K562 (cell line): ENCODE measurements around the gene SERPINE1. TPM values are rescaled to one million over a fixed set of nuclear protein-coding genes. Genes with fewer than 3 reads are reported as not detected.
A peak's percentile ranks its signal among the peaks of the same experiment; 100 is the strongest.

Source experiments
- ATF4 ChIP-seq: fragments of 450-650 bp; formaldehyde crosslinking; IDR thresholded peaks from 2 replicates; pipeline ENCODE4 v1.4.0; 2022; ENCODE audit warnings: mild to moderate bottlenecking, moderate library complexity
- ATF7 ChIP-seq: fragments of 450-650 bp; IDR thresholded peaks from 2 replicates; pipeline ENCODE4 v1.7.1; 2014; ENCODE audit warnings: mild to moderate bottlenecking, moderate library complexity
- CBFA2T3 ChIP-seq: fragments of 450-650 bp; IDR thresholded peaks from 2 replicates; pipeline ENCODE4 v1.6.1; 2017
- CREM ChIP-seq: IDR thresholded peaks from 2 replicates; pipeline ENCODE4 v1.6.1; 2014; ENCODE audit warnings: antibody characterized with exemption, low read depth
- ETS2 ChIP-seq: IDR thresholded peaks from 2 replicates; pipeline ENCODE4 v1.6.1; 2016; ENCODE audit warnings: borderline replicate concordance, missing genetic modification characterization, mild to moderate bottlenecking, moderate library complexity, missing compliant biosample characterization; ENCODE audit not compliant: poor library complexity, severe bottlenecking
- GTF2B ChIP-seq: IDR thresholded peaks from 2 replicates; pipeline ENCODE4 v1.6.1; 2011; ENCODE audit not compliant: insufficient read length; ENCODE audit errors: extremely low read depth
- HDAC1 ChIP-seq, 2 experiments: fragments of 450-650 bp; IDR thresholded peaks; 2 replicates each; pipeline ENCODE4 v1.6.1; 2016 to 2017; ENCODE audit warnings: inconsistent platforms in 1 of 2, mild to moderate bottlenecking in 1 of 2, moderate library complexity in 1 of 2
- HSF4 ChIP-seq: fragments of 250-450 bp; sonication (Bioruptor Pico); IDR thresholded peaks from 2 replicates; pipeline ENCODE4 v2.1.2; 2022; ENCODE audit warnings: mild to moderate bottlenecking, moderate library complexity, borderline replicate concordance
- MLLT1 ChIP-seq, 2 experiments: fragments of 450-650 bp; IDR thresholded peaks; 2 replicates each; pipeline ENCODE4 v1.6.1; 2016
- NFXL1 ChIP-seq: fragments of 450-650 bp; formaldehyde crosslinking; IDR thresholded peaks from 2 replicates; pipeline ENCODE4 v1.4.0; 2021; ENCODE audit warnings: mild to moderate bottlenecking
- RBM39 ChIP-seq: fragments of 200-400 bp; formaldehyde crosslinking; optimal IDR thresholded peaks from 2 replicates; pipeline ENCODE3; 2018; ENCODE audit warnings: low read depth, low read length
- SIX5 ChIP-seq, 2 experiments: IDR thresholded peaks; 2 replicates each; pipeline ENCODE4 v1.6.1; 2011; ENCODE audit warnings: low read length in 2 of 2, borderline replicate concordance in 1 of 2, low read depth in 1 of 2, mild to moderate bottlenecking in 1 of 2, moderate library complexity in 1 of 2; ENCODE audit not compliant: insufficient read depth in 1 of 2
- TEAD1 ChIP-seq, 2 experiments: fragments of 450-650 bp in 1 of 2; sonication (generic) in 1 of 2; formaldehyde crosslinking; IDR thresholded peaks; 2 replicates each; pipeline versions ENCODE4 v1.4.0 to v1.8.0; 2020 to 2022; ENCODE audit warnings: mild to moderate bottlenecking in 2 of 2, missing genetic modification reagents in 1 of 2
- ZNF143 ChIP-seq: sonication (generic); formaldehyde crosslinking; IDR thresholded peaks from 2 replicates; pipeline ENCODE4 v1.9.0; 2022; ENCODE audit warnings: mild to moderate bottlenecking, missing genetic modification reagents
- polyA plus RNA-seq, 8 experiments: library from polyadenylated mRNA; depleted of rRNA in 4 of 8; stranded (reverse) in 5 of 8; unstranded in 3 of 8; fragments of >200 nt; fragmentation: Nextera tagmentation in 2 of 8; fragmentation: Illumina TruSeq in 1 of 8; extraction: Ambion mirVana in 2 of 8; extraction: Trizol in 1 of 8; gene quantifications; 2 replicates each; pipeline versions ENCODE4 v1.2.1 to v1.2.3, GENCODE V29; 2011 to 2014; ENCODE audit warnings: inconsistent platforms in 1 of 8, missing spikeins in 1 of 8
- total RNA-seq, 7 experiments: library from RNA; depleted of rRNA in 6 of 7; stranded (reverse); fragments of >200 nt in 6 of 7; fragmentation: Illumina TruSeq in 2 of 7; extraction: Trizol in 2 of 7; gene quantifications; 2 replicates each; pipeline versions ENCODE4 v1.2.1 to v1.2.3, GENCODE V29; 2011 to 2021; ENCODE audit warnings: low replicate concordance in 1 of 7
- TF ChIP-seq, protein P1 (sequence below), 3 experiments: IDR thresholded peaks in 2 of 3; conservative IDR thresholded peaks in 1 of 3; 2 replicates each; pipeline ENCODE4 v1.5.1; 2011 to 2012; ENCODE audit warnings: low read length in 3 of 3, mild to moderate bottlenecking in 3 of 3, control low read depth in 2 of 3, improper control_type of control experiment in 1 of 3, inconsistent platforms in 1 of 3, low read depth in 1 of 3, mixed read lengths in 1 of 3, moderate library complexity in 1 of 3; ENCODE audit not compliant: insufficient read depth in 2 of 3
- TF ChIP-seq, protein P2 (sequence below): fragments of 250-450 bp; sonication (Bioruptor Pico); IDR thresholded peaks from 2 replicates; pipeline ENCODE4 v1.8.0; 2022; ENCODE audit warnings: inconsistent platforms, mild to moderate bottlenecking, moderate library complexity, borderline replicate concordance
- TF ChIP-seq, protein P3 (sequence below): fragments of 150-350 bp; conservative IDR thresholded peaks from 2 replicates; pipeline ENCODE4 v1.6.1; 2014; ENCODE audit warnings: low read length

The SERPINE1 gene
- total and polyA plus RNA-seq, 9 of the 15 experiments (the other 6 are each of a cell fraction or from before 2014, with no cell fraction given), result 0.22 to 4.8 (median 0.91) TPM

GRCh38 chr7:101169838-101170551, 43.1 kb downstream of the SERPINE1 start (continued):
- TF ChIP-seq SIX5 (IDR thresholded peaks at IDR 0.05; ENCODE audit: borderline replicate concordance in 1 of 2, insufficient read depth in 1 of 2, low read depth in 1 of 2, low read length in 2 of 2), result no peak
- no peak for TF ChIP-seq RBM39
- TF ChIP-seq ATF7, result no peak
- peak; percentile 82 for TF ChIP-seq CREM
- TF ChIP-seq, protein P1, sequence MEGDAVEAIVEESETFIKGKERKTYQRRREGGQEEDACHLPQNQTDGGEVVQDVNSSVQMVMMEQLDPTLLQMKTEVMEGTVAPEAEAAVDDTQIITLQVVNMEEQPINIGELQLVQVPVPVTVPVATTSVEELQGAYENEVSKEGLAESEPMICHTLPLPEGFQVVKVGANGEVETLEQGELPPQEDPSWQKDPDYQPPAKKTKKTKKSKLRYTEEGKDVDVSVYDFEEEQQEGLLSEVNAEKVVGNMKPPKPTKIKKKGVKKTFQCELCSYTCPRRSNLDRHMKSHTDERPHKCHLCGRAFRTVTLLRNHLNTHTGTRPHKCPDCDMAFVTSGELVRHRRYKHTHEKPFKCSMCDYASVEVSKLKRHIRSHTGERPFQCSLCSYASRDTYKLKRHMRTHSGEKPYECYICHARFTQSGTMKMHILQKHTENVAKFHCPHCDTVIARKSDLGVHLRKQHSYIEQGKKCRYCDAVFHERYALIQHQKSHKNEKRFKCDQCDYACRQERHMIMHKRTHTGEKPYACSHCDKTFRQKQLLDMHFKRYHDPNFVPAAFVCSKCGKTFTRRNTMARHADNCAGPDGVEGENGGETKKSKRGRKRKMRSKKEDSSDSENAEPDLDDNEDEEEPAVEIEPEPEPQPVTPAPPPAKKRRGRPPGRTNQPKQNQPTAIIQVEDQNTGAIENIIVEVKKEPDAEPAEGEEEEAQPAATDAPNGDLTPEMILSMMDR (IDR thresholded peaks at IDR 0.05 in 2 of 3, conservative IDR thresholded peaks at IDR 0.05 in 1 of 3; ENCODE audit: insufficient read depth in 2 of 3, low read depth in 1 of 3, low read length in 3 of 3), result peak; percentile 89 to 98 (median 94)
- no peak for TF ChIP-seq ETS2
- TF ChIP-seq, protein P2, sequence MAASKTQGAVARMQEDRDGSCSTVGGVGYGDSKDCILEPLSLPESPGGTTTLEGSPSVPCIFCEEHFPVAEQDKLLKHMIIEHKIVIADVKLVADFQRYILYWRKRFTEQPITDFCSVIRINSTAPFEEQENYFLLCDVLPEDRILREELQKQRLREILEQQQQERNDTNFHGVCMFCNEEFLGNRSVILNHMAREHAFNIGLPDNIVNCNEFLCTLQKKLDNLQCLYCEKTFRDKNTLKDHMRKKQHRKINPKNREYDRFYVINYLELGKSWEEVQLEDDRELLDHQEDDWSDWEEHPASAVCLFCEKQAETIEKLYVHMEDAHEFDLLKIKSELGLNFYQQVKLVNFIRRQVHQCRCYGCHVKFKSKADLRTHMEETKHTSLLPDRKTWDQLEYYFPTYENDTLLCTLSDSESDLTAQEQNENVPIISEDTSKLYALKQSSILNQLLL (CRISPR knock-in tag), result no peak
- no peak for TF ChIP-seq MLLT1 (IDR thresholded peaks at IDR 0.05)
- TF ChIP-seq CBFA2T3, result no peak
- 0 out of 4 replicates have a peak, but pooled peaks of 1 of the 2 experiments have one; percentile 17 for TF ChIP-seq TEAD1 (CRISPR knock-in tag; IDR thresholded peaks at IDR 0.05)
- TF ChIP-seq NFXL1, result no peak
- TF ChIP-seq, protein P3, sequence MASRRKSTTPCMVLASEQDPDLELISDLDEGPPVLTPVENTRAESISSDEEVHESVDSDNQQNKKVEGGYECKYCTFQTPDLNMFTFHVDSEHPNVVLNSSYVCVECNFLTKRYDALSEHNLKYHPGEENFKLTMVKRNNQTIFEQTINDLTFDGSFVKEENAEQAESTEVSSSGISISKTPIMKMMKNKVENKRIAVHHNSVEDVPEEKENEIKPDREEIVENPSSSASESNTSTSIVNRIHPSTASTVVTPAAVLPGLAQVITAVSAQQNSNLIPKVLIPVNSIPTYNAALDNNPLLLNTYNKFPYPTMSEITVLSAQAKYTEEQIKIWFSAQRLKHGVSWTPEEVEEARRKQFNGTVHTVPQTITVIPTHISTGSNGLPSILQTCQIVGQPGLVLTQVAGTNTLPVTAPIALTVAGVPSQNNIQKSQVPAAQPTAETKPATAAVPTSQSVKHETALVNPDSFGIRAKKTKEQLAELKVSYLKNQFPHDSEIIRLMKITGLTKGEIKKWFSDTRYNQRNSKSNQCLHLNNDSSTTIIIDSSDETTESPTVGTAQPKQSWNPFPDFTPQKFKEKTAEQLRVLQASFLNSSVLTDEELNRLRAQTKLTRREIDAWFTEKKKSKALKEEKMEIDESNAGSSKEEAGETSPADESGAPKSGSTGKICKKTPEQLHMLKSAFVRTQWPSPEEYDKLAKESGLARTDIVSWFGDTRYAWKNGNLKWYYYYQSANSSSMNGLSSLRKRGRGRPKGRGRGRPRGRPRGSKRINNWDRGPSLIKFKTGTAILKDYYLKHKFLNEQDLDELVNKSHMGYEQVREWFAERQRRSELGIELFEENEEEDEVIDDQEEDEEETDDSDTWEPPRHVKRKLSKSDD, result no peak
- TF ChIP-seq HSF4, result no peak
- no peak for TF ChIP-seq ATF4
- 0 out of 4 replicates have a peak, but pooled peaks of 1 of the 2 experiments have one; percentile 23 for TF ChIP-seq HDAC1 (IDR thresholded peaks at IDR 0.05)
- TF ChIP-seq GTF2B, result no peak
- no peak for TF ChIP-seq ZNF143 (CRISPR knock-in tag)
